Lower leg skin (tissue), 4 donors: ENCODE data around the gene RTN3. TPM values are rescaled to one million over a fixed set of nuclear protein-coding genes. Genes with fewer than 3 reads are reported as not detected.
A peak's percentile ranks its signal among the peaks of the same experiment; 100 is the strongest.
"Not testable (repeated sequence)": the region's sequence is repeated elsewhere in the genome, so short reads cannot be mapped to it uniquely, and the experiment has no call there.

Source experiments
- DNase-seq, 2 donors: peaks; one replicate each; pipeline ENCODE4 v3.0.0-alpha.2; 2019; ENCODE audit warnings: low spot score in 2 of 2
- H3K4me3 ChIP-seq: fragments of 200-600 bp; sonication (generic); 2 replicates; pipeline ENCODE4 v1.5.1; 2017; ENCODE audit warnings: mild to moderate bottlenecking, low read depth; ENCODE audit not compliant: poor library complexity, severe bottlenecking
- POLR2A ChIP-seq, 2 donors: fragments of 450-650 bp; IDR thresholded peaks; one replicate each; pipeline ENCODE4 v1.6.1; 2016 to 2017; ENCODE audit warnings: antibody characterized with exemption in 2 of 2, mild to moderate bottlenecking in 1 of 2, moderate library complexity in 1 of 2
- WGBS, 2 donors: methylation state at CpG; one replicate each; pipeline ENCODE4 v1.1.5; 2018; 5-methylcytosine and 5-hydroxymethylcytosine counted together
- intact Hi-C: fragments of 100-400 bp; cut with DNase I; formaldehyde crosslinking; loops from one replicate; pipeline ENCODE4 v1.15.0; 2023; ENCODE audit warnings: low total_unique reads
- total RNA-seq, 4 donors: library from RNA; depleted of rRNA; stranded (reverse); fragments of >200 nt; gene quantifications; one replicate each; pipeline ENCODE4 v1.1.0, GENCODE V29; 2016
- TF ChIP-seq, protein P1 (sequence below), 3 donors: fragments of 450-650 bp; IDR thresholded peaks; one replicate each; pipeline ENCODE4 v1.5.1; 2016; ENCODE audit warnings: antibody characterized with exemption in 3 of 3, mild to moderate bottlenecking in 3 of 3, moderate library complexity in 2 of 3

RTN3 gene
- total RNA-seq, 4 donors from 2014 or later: 124 to 192 (median 148) TPM

DNA sequence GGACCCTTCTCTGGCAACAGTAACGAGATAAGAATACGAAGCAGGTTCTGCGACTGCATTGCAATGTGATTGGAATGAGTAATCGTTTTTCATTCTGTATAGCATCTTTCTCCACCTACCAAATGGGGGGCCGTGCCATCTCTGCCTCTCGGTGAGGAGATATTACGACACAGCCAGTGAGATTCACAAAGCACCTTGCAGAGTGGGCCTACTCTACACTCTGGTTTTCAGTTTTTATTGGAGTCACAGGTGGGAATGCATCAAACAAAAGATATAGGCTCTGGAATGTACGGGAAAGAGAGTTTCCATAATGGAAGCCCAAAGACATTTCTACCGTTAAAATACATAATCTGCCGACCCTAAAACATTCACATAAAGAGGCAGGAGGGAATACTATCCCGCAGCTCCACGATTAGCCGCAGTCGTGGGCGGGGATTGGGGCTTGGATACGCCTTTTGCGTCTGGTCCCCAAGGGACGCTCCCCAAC lies 423 bp upstream of the RTN3 start:
- TF ChIP-seq POLR2A (IDR thresholded peaks at IDR 0.05): no peak
- TF ChIP-seq, protein P1, sequence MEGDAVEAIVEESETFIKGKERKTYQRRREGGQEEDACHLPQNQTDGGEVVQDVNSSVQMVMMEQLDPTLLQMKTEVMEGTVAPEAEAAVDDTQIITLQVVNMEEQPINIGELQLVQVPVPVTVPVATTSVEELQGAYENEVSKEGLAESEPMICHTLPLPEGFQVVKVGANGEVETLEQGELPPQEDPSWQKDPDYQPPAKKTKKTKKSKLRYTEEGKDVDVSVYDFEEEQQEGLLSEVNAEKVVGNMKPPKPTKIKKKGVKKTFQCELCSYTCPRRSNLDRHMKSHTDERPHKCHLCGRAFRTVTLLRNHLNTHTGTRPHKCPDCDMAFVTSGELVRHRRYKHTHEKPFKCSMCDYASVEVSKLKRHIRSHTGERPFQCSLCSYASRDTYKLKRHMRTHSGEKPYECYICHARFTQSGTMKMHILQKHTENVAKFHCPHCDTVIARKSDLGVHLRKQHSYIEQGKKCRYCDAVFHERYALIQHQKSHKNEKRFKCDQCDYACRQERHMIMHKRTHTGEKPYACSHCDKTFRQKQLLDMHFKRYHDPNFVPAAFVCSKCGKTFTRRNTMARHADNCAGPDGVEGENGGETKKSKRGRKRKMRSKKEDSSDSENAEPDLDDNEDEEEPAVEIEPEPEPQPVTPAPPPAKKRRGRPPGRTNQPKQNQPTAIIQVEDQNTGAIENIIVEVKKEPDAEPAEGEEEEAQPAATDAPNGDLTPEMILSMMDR (IDR thresholded peaks at IDR 0.05): no peak
- intact Hi-C loops: no loop called here
- no peak overlapping the region for H3K4me3 ChIP-seq
- no peak for DNase-seq
- 5 to 6% methylated on average over 18 of the region's 18 CpGs for WGBS, 2 donors

DNA sequence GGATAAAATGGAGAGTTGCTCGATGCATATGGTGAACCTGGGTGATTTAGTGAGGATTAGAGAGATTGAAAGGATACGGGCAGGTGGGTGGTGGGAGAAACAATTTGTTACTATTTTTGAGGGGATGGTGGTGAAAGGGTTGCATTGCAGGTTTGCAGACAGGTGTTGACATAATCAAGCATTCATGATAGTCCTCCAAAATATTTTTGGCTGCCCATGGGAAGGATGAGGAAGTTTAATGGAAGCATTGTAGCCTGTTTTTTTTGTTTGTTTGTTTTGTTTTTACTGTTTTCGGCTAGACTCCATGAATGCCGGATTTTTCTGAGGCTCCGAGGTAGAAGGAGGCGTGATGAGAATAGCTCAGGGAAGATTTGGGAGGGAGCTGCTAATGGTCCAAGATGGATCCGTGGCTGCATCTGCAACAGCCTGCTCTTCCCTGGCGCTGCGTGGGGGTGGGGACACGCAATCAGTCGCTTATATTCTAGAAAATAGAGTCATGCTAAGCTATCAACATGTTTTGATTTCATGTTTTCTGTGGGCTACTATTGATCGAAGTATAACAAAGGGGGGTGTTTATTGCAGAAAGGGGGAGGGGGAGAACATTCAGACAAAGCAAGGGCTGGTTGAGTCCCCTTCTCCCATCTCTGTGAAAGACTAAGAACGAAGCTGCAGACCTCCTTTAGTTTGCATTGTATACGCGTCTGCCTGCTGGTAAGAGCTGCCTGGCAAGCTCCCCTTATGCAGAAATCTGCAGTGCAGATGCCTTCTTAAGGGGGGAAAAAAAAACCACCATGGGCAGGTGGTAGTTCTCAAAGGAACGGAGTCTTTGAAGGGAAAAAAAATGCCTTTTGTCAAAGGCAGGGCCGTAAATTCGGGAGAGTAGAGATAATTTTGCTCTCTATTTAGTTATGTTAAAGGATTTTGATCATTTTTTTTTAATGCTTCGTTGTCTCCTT lies 1.0 kb downstream of the RTN3 start:
- peak overlapping the region; percentile 87 for H3K4me3 ChIP-seq
- TF ChIP-seq, protein P1 (IDR thresholded peaks at IDR 0.05): no peak
- no peak for TF ChIP-seq POLR2A (IDR thresholded peaks at IDR 0.05)
- intact Hi-C loops: no loop called here
- peak in 1 of 2 donors; percentile 87 for DNase-seq
- WGBS, 2 donors: 3 to 4% methylated on average over 19 of the region's 19 CpGs

DNA sequence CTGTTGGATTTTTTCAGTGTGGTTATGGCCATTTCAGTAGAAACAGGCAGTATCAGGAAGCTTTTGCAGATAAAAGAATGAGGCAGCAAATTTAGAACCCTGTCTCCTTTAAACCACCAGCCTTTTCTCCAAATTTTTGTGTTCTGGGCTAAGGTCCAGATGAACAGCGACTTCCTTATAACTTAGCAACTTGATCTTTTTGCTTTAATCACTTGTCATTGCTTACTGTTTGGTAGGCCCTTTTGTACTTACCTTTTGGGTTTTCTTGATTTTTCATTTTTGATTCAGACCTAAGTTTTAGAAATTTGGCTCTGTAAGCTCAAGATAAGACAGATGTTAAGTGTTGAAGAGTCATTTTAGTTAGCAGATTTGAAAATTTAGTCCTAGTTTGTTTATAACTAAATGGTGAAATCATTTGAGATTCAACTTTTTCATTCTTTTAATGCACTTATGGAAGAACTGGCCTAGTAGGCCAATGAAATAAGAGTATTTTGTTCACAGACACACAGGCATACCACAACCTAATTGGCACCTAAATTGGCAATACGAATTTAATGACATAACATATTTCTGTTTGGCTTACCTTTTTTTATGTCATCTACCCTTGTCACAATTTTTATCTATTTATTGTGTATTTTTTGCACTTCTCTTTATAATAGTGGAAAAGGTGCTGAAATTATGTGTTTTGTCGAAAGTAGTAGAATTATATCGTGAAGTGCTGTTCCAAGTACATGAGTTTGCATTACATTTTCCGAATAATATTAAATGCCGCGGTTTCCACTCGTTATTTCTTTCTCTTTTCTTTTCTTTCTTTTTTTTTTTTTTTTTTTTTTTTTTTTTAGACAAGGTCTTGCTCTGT lies 2.1 kb downstream of the RTN3 start:
- no peak overlapping the region for H3K4me3 ChIP-seq
- TF ChIP-seq POLR2A (IDR thresholded peaks at IDR 0.05): no peak
- 69 to 73% methylated on average over 8 of the region's 8 CpGs for WGBS, 2 donors
- intact Hi-C loops: no loop called here
- no peak for DNase-seq

DNA sequence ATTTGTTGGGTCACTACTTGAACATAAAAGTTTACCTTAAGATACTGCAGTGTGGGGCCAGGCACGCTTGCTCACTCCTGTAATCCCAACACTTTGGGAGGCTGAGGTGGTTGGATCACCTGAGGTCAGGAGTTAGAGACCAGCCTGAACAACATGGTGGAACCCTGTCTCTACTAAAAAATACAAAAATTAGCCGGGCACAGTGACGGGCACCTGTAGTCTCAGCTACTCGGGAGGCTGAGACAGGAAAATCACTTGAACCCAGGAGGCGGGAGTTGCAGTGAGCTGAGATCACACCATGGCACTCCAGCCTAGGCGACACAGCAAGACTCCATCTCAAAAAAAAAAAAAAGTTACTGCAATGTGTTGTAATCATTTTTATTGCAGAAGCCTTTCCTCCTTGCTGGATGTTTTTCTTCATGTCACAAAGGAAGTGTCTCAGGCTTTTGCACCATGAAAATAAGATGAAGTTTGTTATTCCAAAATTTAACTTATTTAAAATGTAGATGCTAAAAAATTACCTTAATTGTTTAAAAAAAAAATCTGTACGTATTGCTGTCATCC lies 3.9 kb downstream of the RTN3 start:
- WGBS, 2 donors: 76 to 84% methylated on average over 7 of the region's 7 CpGs
- intact Hi-C loops, H3K4me3 ChIP-seq, DNase-seq: not testable (repeated sequence)

DNA sequence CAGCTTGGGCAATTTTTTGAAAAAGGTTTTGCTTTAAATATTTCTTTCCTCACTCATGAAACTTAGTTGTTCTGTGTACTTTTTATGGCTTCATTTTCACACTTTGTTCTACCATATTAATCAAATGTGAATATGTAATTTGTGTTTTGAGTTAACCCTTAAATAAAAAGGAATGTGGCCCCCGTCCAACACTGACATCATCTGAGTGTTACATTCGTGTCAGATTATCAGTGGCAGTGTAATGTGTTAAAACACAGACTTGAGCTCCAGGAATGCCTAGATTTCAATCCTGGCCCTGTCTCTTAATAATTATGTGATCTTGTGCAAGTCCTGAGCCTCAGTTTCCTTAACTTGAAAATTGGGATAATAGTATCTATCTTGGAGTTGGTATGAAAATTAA lies 5.6 kb downstream of the RTN3 start:
- 30 to 42% methylated on average over 2 of the region's 2 CpGs for WGBS, 2 donors
- DNase-seq: no peak
- no peak for TF ChIP-seq POLR2A (IDR thresholded peaks at IDR 0.05)
- TF ChIP-seq, protein P1 (IDR thresholded peaks at IDR 0.05): no peak
- no peak overlapping the region for H3K4me3 ChIP-seq
- intact Hi-C loops: no loop called here

DNA sequence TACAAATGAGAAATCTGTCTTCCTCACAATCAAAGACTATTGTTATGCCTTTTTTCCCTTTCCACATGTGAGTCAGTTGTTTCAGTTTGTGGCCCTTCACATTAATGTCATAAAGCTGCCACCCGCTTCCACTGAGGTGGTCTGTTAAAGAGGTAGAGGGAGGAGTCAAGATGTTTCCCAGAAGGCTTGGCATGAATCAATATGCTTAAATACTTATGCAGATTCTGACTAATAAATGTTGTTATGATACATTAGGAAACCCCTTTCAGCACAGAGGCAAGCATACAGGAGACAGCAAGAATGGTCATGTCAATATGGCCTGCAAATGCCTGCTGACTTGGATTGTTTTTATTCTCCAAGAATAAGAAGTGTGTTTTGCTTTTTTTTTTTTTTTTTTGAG lies 6.5 kb downstream of the RTN3 start:
- TF ChIP-seq POLR2A (IDR thresholded peaks at IDR 0.05): no peak
- TF ChIP-seq, protein P1 (IDR thresholded peaks at IDR 0.05): no peak
- DNase-seq: no peak
- intact Hi-C loops: no loop called here
- H3K4me3 ChIP-seq: no peak overlapping the region
- 61 to 71% methylated on average over 1 of the region's 1 CpG for WGBS, 2 donors
